ENCODE data around the gene GPR25.
"Not testable (repeated sequence)": the region's sequence is repeated elsewhere in the genome, so short reads cannot be mapped to it uniquely, and the experiment has no call there.

The GPR25 gene

GRCh38 chr1:200895801-200896530 is 23.2 kb downstream of the GPR25 start:
- no peak for DNase-seq

- no peak for DNase-seq
Measured at GRCh38 chr1:200896531-200897196, 23.9 kb downstream of the GPR25 start.

GRCh38 chr1:200897259-200897658 is 24.5 kb downstream of the GPR25 start:
- no peak for DNase-seq

- no peak for DNase-seq
Measured at GRCh38 chr1:200899015-200899386, 26.2 kb downstream of the GPR25 start.

- DNase-seq, result no peak
Measured at GRCh38 chr1:200899451-200899915, 26.7 kb downstream of the GPR25 start.

GRCh38 chr1:200899954-200900867 is 27.4 kb downstream of the GPR25 start:
- DNase-seq, result no peak

- no peak for DNase-seq
Measured at GRCh38 chr1:200900877-200901276, 28.1 kb downstream of the GPR25 start.

- DNase-seq, result no peak
Measured at GRCh38 chr1:200901350-200901749, 28.6 kb downstream of the GPR25 start.

GRCh38 chr1:200901796-200902444 is 29.1 kb downstream of the GPR25 start:
- DNase-seq, result no peak

- no peak for DNase-seq
Measured at GRCh38 chr1:200903793-200904192, 31.0 kb downstream of the GPR25 start.

- no peak for DNase-seq
Measured at GRCh38 chr1:200904772-200905171, 32.0 kb downstream of the GPR25 start.

GRCh38 chr1:200905411-200906052 is 32.8 kb downstream of the GPR25 start:
- DNase-seq, result no peak

- no peak for DNase-seq
Measured at GRCh38 chr1:200906491-200906890, 33.7 kb downstream of the GPR25 start.

- no peak for DNase-seq
Measured at GRCh38 chr1:200907611-200908097, 34.9 kb downstream of the GPR25 start.

GRCh38 chr1:200908191-200908868 is 35.5 kb downstream of the GPR25 start:
- DNase-seq, result no peak

- no peak for DNase-seq
Measured at GRCh38 chr1:200909071-200909470, 36.3 kb downstream of the GPR25 start.

- no peak for DNase-seq
Measured at GRCh38 chr1:200909757-200910239, 37.0 kb downstream of the GPR25 start.

GRCh38 chr1:200911361-200911760 is 38.6 kb downstream of the GPR25 start:
- no peak for DNase-seq

- DNase-seq, result not testable (repeated sequence)
Measured at GRCh38 chr1:200911936-200912335, 39.2 kb downstream of the GPR25 start.

- DNase-seq, result no peak
Measured at GRCh38 chr1:200912737-200913407, 40.1 kb downstream of the GPR25 start.

GRCh38 chr1:200916152-200916551 is 43.4 kb downstream of the GPR25 start:
- DNase-seq, result no peak

Measured in activated CD8-positive, alpha-beta memory T cell treated with anti-CD3 and anti-CD28 coated beads, Interleukin-2, amount 50 U/mL, for 4 hours (primary cell).